T follicular helper cell (primary cell): ENCODE results near the gene TPM3.
"Not testable (repeated sequence)": the region's sequence is repeated elsewhere in the genome, so short reads cannot be mapped to it uniquely, and the experiment has no call there.

Experiments used
- DNase-seq: peaks from one replicate; pipeline ENCODE4 v3.0.0-alpha.2; 2020; ENCODE audit warnings: low read depth
- total RNA-seq, 2 experiments: gene quantifications; one replicate each; lab custom pipeline; 2026; lab: John Stamatoyannopoulos, UW

Gene TPM3
- 468 to 649 reads per million in 2 experiments for total RNA-seq

DNA sequence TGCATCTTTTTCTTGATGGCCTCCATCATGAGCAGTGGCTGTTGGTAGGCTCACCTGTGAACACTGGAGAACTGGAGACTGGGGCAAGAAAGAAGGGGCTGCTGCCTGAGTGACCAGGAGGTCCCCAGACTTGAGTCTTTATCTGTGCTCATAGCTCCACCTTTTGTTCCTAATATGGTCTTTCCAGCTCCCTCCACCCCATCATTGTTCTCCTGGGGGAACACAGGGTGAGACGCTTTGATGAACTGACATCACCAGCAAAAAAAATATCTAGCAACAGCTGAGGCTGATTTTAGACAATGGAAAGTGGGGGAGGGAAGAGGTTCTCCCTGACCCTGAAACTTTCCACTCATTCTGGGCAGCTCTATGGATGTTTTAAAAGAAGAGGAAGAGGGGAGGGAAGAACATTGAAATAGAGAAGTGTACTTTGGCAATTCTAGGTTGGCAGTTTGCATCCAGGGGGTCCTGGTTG is at the start of gene TPM3:
Gene TPM3, minus strand, starts transcription at position 111 of the 472 bp plus-strand sequence. Its CDS starts 82 bp downstream, at position 29.
- DNase-seq, result no peak

DNA sequence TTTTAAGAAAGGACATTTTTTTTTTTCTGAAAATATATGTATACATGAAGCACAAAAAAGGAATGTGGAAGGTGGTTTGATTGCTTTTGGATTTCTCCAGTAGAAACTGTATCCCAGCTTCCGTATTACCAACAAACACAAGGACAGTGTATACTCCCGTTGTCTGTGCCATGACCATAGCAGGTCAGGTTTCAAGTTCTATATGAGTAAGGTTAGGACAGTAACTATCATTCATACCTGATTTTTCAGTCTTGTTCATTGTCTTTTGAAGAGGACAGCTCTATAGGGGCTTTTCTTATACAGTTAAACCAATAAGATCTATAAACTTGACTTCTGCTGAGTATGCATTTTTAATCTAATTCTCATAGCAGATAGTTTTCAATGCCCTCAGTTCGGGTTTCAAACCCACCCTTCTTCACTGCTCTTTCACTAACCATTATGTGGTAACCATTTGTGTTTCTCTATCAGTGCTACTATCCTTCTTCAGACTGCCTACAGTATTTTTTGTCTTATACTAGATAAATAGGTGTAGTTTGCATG is 48.5 kb upstream of the TPM3 start:
- DNase-seq, result no peak

DNA sequence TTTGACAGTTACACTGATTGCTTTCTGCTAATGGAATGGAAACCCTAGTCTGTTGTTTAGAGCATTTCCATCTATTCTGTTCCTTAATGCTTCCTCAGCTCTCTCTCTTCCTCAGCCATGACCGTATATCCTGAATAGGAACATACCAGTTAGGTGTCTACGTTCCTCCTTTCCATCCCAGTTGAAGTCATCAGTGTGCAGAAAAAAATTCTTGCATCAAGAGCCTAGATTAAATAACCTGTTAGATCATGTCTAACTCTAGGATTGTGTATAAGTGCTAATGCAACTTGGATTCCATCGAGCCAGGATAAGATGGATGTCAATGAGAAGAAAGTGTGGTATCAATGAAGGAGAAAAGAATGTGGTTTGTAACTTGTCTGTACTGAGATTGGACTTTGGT is 47.6 kb upstream of the TPM3 start:
- DNase-seq, result no peak

- no peak for DNase-seq
These were observed 46.1 kb upstream of the TPM3 start for GRCh38 chr1:154237880-154238506.

- no peak for DNase-seq
These were observed 45.5 kb upstream of the TPM3 start for GRCh38 chr1:154237435-154237834.

GRCh38 chr1:154236855-154237254 is 45.0 kb upstream of the TPM3 start:
- no peak for DNase-seq

DNA sequence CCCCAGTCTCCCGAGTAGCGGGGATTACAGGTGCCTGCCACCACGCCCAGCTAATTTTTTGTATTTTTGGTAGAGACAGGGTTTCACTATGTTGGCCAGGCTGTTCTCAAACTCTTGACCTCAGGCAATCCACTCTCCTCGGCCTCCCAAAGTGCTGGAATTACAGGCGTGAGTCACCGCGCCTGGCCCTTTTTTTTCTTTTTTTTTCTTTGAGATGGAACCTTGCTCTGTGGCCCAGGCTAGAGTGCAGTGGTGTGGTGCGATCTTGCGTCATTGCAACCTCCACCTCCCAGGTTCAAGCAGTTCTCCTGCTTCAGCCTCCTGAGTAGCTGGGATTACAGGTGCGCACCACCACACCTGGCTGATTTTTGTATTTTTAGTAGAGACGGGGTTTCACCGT is 41.2 kb upstream of the TPM3 start:
- DNase-seq, result not testable (repeated sequence)

DNA sequence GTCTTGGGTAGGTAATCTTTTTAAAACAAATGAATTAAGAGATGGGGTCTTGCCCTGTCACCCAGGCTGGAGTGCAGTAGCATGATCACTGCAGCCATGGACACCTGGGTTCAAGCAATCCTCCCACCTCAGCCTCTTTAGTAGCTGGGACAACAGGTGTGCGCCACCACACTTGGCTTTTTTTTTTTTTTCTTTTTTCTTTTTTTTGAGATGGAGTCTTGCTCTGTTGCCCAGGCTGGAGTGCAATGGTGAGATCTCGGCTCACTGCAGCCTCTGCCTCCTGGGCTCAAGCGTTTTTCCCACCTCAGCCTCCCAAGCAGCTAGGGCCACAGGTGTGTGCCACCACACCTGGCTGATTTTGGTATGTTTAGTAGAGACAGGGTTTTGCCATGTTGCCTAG is 39.2 kb upstream of the TPM3 start:
- DNase-seq, result not testable (repeated sequence)

- no peak for DNase-seq
These were observed 33.5 kb upstream of the TPM3 start for GRCh38 chr1:154225370-154225769.

DNA sequence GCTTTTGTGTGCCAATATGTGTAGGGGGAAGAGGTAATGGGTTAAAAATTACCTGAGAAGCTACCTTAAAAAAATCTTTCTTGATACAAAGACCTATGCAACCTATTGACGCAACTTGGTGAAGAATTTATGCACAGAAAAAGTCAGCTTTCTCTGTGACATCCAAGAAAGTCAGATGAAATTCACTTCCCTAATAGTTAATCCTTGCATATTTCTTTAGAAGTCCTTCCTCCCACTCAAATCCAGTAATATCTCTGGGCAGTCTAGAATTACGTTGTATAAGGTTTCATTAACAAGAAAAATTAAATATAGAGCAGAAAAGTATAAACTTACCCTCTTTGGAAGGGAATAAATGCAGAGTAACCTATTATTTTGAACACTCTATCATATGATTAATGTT is 31.7 kb upstream of the TPM3 start:
- no peak for DNase-seq

GRCh38 chr1:154222918-154223317 is 31.0 kb upstream of the TPM3 start:
- DNase-seq, result no peak

- DNase-seq, result no peak
These were observed 30.6 kb upstream of the TPM3 start for GRCh38 chr1:154222518-154222917.

GRCh38 chr1:154221278-154222001 is 29.5 kb upstream of the TPM3 start:
- peak; percentile 70 for DNase-seq

GRCh38 chr1:154220970-154221277 is 29.0 kb upstream of the TPM3 start:
- no peak for DNase-seq

- DNase-seq, result peak; percentile 99
These were observed 28.4 kb upstream of the TPM3 start, which contains the start of gene UBAP2L for GRCh38 chr1:154220071-154220969. Gene UBAP2L (plus strand): TSS chr1:154220955. CDS start chr1:154225124, 4,169 bp downstream.

DNA sequence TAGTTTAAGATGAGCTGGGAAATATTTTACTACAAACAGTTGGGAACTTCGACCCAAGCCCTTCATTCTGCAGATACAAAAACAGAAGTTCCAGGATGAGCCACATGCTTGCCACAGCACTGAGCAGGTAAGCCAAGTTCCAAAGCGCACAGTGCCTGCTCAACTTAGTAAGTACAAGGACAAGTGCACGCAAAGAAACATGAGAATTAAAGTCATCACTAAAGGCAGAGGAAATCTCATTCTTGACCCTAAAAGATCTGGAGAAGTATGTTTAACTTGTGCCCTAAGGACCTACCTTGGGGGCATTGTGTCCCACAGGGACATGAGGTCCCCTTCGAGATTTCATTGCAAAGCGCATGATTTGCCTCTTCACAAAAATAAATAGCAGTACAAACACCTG is 27.6 kb upstream of the TPM3 start:
- no peak for DNase-seq

DNA sequence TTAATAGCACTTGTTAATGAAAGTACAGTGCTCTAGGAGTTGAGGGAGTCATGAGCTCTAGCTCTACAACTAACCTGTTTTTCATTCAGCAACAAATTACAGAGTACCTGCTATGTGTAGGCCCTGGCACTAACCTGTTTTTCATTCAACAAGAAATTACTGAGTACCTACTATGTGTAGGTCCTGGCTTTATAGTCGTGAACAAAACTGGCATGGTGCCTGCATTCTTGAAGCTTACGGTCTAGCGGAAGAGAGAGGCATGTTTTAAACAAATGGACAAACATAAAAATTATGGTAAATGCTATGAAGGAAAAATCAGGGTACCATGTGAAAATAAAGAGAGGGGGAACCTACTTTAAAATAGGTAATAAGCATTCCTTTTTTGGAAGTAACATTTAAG is 26.6 kb upstream of the TPM3 start:
- DNase-seq, result no peak

GRCh38 chr1:154213274-154213673 is 21.4 kb upstream of the TPM3 start:
- no peak for DNase-seq

DNA sequence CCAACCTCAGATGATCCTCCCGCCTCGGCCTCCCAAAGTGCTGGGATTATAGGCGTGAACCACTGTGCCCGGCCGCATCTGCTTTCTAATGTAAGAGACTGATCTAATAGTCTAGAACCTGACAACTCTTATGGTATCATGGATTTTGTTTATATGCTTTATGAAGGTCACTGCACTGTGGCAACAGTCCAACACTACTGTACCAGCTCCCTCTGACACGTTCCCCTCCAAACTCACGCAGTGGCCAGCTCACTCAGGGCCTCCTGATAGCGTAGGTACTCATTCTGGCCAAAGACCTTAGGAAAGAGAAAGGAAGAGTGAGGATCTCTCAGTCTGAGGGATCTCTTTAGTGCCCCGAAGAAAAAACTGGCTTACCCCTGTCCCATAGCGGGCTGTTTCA is 20.2 kb upstream of the TPM3 start:
- DNase-seq, result no peak

DNA sequence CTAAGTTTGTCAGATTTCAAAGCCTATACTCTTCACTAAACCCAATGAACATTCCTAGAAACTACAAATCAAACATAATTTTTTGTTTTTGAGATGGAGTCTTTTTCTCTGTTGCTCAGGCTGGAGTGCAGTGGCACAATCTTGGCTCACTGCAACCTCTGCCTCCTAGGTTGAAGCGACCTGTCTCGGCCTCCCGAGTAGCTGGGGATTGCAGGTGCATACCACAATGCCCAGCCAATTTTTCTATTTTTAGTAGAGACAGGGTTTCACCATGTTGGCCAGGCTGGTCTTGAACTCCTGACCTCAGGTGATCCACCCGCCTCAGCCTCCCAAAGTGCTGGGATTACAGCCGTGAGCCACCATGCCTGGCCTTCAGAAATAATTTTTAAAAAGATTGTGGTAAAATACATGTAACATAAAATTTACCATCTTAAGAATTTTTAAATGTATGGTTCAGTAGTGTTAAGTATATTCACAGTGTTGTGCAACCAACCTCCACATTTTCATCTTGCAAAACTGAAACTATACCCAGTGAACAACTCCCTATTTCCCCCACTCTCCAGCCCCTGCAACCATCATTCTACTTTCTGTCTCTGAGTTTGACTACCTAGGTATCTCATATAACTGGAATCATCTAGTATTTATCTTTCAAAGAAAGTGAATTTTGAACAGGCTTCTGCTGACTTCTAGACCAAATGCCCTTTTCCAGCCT is 16.9 kb upstream of the TPM3 start:
- DNase-seq, result no peak

GRCh38 chr1:154207262-154207661 is 15.4 kb upstream of the TPM3 start:
- DNase-seq, result no peak

DNA sequence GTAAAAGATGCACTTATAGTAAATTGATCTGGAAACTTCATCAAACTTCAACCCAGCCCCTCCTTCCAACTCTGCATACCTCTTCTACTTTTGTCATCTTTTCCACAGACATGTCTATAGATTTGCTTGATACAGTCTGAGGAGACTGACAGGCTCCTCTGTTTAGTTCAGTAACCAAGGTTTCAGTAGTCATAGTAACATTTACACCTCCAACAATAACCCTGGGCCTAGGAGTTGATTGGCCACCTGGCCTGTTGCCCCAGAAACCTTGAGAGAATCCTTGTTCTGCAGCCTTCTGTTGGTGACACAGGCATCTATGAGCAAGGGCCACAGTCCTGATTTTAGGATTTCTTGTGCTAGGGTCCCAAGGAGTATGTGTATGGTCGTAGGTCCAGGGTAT is 14.3 kb upstream of the TPM3 start, which contains the start of gene CFAP141:
Gene CFAP141, minus strand, starts transcription at position 138 of the 400 bp plus-strand sequence. Its CDS starts 26 bp downstream, at position 112.
- no peak for DNase-seq
